Right atrium auricular region (tissue), 2 donors: Measurements from ENCODE around the gene CACNA2D2. TPM values are rescaled to one million over a fixed set of nuclear protein-coding genes. Genes with fewer than 3 reads are reported as not detected.

Experiments used
- DNase-seq: peaks from one replicate; pipeline ENCODE4 v3.0.0-alpha.2; 2019; ENCODE audit warnings: low spot score
- H3K27ac ChIP-seq, 2 donors: fragments of 200-600 bp; sonication (generic); 1 replicate in 1 of 2; 2 replicates in 1 of 2; pipeline ENCODE4 v1.5.1; 2016 to 2019
- H3K27me3 ChIP-seq, 2 donors: fragments of 200-600 bp; sonication (generic); one replicate each; pipeline versions ENCODE4 v1.5.1 to v1.6.0; 2017 to 2019
- H3K36me3 ChIP-seq: fragments of 200-600 bp; sonication (generic); one replicate; pipeline ENCODE4 v1.5.1; 2016
- H3K4me1 ChIP-seq, 2 donors: fragments of 200-600 bp; sonication (generic); one replicate each; pipeline versions ENCODE4 v1.5.1 to v1.6.0; 2017 to 2019
- H3K4me3 ChIP-seq, 2 donors: fragments of 200-600 bp; sonication (generic); 1 replicate in 1 of 2; 2 replicates in 1 of 2; pipeline ENCODE4 v1.5.1; 2017 to 2019; ENCODE audit warnings: mild to moderate bottlenecking in 1 of 2, moderate library complexity in 1 of 2
- H3K9me3 ChIP-seq, 2 donors: fragments of 200-600 bp; sonication (generic); one replicate each; pipeline ENCODE4 v1.5.1; 2019
- total RNA-seq, 2 donors: library from RNA; depleted of rRNA; stranded (reverse); fragments of >200 nt; gene quantifications; one replicate each; pipeline ENCODE4 v1.1.0, GENCODE V29; 2016
- TF ChIP-seq, protein P1 (sequence below), 2 donors: fragments of 200-600 bp; sonication (generic); IDR thresholded peaks; one replicate each; pipeline ENCODE4 v1.5.1; 2019; ENCODE audit warnings: antibody characterized with exemption in 2 of 2

Gene CACNA2D2
- total RNA-seq, 2 donors from 2014 or later: 3.7 to 6.2 TPM

DNA sequence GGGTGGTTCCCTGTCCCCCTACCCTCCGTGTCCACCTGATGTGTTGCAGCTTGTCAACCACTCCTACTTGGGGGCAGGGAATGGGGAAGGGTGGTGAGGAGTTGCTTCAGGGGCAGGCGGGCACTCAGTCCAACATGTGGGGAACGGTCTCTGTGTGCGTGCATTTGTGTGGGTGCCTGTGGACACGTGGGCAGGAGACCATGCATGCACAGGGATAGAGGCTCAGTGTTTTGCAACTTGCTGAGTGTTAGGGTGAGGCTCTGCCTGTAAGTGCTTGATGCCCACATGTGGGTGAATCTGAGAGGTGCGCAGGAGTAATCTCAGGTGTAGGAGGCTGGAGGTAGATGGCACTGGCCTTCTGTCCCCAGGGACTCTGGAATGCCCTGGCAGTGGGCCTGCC lies 119.7 kb downstream of the CACNA2D2 start:
- Histone ChIP-seq H3K36me3 (no peaks in the 10 kb centered on the region), H3K27me3 (no peaks in the 10 kb centered on the region), H3K27ac (no peak overlapping the region), H3K9me3 (no peaks in the 10 kb centered on the region), H3K4me1 (no peaks in the 10 kb centered on the region), H3K4me3 (no peak overlapping the region)
- no peak for DNase-seq
- TF ChIP-seq, protein P1, sequence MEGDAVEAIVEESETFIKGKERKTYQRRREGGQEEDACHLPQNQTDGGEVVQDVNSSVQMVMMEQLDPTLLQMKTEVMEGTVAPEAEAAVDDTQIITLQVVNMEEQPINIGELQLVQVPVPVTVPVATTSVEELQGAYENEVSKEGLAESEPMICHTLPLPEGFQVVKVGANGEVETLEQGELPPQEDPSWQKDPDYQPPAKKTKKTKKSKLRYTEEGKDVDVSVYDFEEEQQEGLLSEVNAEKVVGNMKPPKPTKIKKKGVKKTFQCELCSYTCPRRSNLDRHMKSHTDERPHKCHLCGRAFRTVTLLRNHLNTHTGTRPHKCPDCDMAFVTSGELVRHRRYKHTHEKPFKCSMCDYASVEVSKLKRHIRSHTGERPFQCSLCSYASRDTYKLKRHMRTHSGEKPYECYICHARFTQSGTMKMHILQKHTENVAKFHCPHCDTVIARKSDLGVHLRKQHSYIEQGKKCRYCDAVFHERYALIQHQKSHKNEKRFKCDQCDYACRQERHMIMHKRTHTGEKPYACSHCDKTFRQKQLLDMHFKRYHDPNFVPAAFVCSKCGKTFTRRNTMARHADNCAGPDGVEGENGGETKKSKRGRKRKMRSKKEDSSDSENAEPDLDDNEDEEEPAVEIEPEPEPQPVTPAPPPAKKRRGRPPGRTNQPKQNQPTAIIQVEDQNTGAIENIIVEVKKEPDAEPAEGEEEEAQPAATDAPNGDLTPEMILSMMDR (IDR thresholded peaks at IDR 0.05): no peak

DNA sequence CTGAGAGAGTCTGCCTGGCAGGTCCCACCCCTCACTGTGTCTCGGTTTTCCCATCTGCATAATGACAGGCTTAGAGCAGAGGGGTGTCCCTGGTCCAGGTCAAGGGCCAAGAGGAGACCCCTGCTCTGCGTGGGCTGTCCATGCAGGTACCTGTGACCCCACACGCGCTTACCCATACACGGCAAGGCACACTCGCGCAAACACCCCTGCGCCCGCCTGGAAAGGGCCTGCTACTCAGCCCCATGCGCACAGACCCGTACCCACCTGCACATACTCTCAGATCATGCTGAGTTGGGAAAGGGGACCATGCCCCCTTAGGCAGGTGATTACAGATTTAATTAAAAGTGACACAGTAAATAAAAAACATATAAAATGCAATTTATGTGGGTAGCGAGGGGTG lies 120.7 kb downstream of the CACNA2D2 start:
- no peaks in the 10 kb centered on the region for H3K4me1 ChIP-seq
- H3K9me3 ChIP-seq: no peaks in the 10 kb centered on the region
- DNase-seq: no peak
- H3K27ac ChIP-seq: no peak overlapping the region
- no peaks in the 10 kb centered on the region for H3K27me3 ChIP-seq
- no peak overlapping the region for H3K4me3 ChIP-seq
- no peaks in the 10 kb centered on the region for H3K36me3 ChIP-seq
- TF ChIP-seq, protein P1 (IDR thresholded peaks at IDR 0.05): no peak

DNA sequence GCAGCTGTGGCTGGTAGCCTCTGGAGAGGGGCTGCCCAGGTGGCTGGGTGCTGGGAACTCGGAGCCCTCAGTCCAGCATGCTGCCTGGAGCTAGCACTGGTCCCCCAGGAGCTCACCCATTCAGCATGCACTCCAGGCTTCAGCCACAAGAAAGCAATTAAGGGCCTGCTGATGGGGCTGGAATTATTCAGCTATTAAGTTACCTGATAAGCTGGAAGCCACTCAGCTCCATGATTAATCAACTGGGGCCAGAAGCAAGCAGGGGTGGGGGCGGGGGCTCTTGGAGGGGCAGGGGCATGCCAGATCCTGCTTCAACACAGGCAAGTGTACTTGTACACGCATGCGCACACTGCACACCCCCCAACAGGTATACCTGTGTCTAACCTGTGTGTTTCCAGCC lies 122.1 kb downstream of the CACNA2D2 start:
- Histone ChIP-seq H3K9me3 (no peaks in the 10 kb centered on the region), H3K36me3 (no peaks in the 10 kb centered on the region), H3K27ac (no peak overlapping the region), H3K4me1 (no peaks in the 10 kb centered on the region), H3K27me3 (no peaks in the 10 kb centered on the region), H3K4me3 (no peak overlapping the region)
- TF ChIP-seq, protein P1 (IDR thresholded peaks at IDR 0.05): no peak
- DNase-seq: no peak

DNA sequence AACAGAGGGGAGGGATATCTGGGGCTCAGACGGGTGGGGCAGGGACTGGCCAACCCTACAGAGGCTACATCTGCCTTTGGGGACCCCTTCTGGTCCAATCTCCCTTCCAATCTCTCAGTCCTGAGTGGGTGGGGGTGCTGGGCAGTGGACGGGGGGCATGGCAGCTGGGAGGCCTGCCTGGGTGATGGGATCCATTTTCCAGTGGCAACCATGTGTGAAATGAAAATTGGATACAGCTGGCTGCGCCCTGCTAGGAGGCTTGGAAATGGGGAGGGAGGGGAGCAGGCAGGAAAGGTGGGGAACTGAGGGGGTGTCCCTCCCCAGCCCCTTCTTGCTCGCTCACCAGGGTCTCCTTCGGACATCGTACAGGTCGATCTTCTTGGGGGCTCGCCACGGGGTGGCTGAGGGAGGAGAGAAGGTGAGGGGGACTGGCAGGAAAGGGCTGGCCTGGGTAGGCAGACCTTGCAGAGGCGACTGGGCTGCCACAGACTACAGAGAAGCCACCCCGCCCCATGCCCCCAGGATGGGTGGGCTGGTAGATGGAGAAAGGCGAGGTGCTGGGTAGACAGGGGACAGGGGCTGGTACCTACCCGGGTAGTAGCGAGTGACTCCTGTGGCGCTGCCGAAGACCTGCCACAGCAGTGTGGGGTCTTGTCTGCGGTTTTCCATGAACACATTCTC lies 122.9 kb downstream of the CACNA2D2 start:
- Histone ChIP-seq H3K27ac (no peak overlapping the region), H3K4me1 (no peaks in the 10 kb centered on the region), H3K9me3 (no peaks in the 10 kb centered on the region), H3K27me3 (no peaks in the 10 kb centered on the region), H3K36me3 (no peaks in the 10 kb centered on the region), H3K4me3 (no peak overlapping the region)
- TF ChIP-seq, protein P1 (IDR thresholded peaks at IDR 0.05): no peak
- DNase-seq: no peak

DNA sequence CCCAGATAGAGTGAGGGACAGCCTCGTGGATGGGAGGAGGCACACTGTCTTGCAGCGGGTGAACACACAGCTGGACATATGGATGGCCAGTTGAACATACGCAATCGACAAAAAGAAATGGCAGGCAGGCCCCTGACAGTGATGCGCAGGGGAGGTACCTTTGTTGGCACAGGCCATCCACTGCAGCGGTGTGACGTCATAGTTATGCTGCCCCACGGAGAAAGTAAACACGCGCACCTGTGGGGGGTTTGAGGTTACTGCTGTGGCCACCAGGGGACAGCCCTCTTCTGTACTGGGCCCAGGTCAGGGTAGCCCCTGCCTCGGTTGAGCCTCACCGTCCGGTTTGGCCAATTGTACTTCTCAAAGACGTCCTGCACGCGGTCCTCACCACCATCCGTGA lies 124.7 kb downstream of the CACNA2D2 start:
- H3K4me1 ChIP-seq: no peaks in the 10 kb centered on the region
- H3K4me3 ChIP-seq: no peak overlapping the region
- no peaks in the 10 kb centered on the region for H3K36me3 ChIP-seq
- TF ChIP-seq, protein P1 (IDR thresholded peaks at IDR 0.05): no peak
- H3K27ac ChIP-seq: no peak overlapping the region
- DNase-seq: no peak
- no peaks in the 10 kb centered on the region for H3K9me3 ChIP-seq
- no peaks in the 10 kb centered on the region for H3K27me3 ChIP-seq

DNA sequence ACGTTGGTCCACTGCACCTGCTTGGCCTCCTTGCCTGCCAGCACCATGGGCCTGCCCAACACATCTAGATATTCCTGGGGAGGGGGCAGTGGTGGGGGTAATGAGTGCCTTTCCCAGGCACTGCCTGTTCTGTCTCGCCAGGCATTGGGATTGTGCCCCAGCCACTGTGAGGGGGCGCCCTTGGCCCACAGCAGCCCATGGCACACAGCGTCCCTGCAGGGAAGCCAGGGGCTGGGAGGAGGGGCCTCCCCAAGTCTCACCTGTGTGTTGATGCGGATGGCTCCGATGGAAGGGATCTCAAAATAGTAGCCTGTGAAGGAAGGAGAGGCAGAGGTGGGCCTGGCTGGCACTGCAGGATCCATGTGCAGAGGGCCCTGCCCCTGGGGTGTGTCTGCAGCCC lies 125.4 kb downstream of the CACNA2D2 start:
- no peaks in the 10 kb centered on the region for H3K9me3 ChIP-seq
- no peak overlapping the region for H3K27ac ChIP-seq
- DNase-seq: no peak
- no peaks in the 10 kb centered on the region for H3K4me1 ChIP-seq
- H3K27me3 ChIP-seq: no peaks in the 10 kb centered on the region
- no peak overlapping the region for H3K4me3 ChIP-seq
- no peaks in the 10 kb centered on the region for H3K36me3 ChIP-seq
- TF ChIP-seq, protein P1 (IDR thresholded peaks at IDR 0.05): no peak
